NCI-H128 (cell line): ENCODE measurements around the gene ANAPC13.

Experiments
- DNase-seq: peaks from one replicate; lab custom pipeline; 2025; ENCODE audit not compliant: unreplicated experiment; lab: John Stamatoyannopoulos, UW

The ANAPC13 gene

GRCh38 chr3:134483195-134483900 lies 2.4 kb downstream of the ANAPC13 start:
- DNase-seq, result no peak

- no peak for DNase-seq
Observed at GRCh38 chr3:134482622-134483021, 3.2 kb downstream of the ANAPC13 start.

DNA sequence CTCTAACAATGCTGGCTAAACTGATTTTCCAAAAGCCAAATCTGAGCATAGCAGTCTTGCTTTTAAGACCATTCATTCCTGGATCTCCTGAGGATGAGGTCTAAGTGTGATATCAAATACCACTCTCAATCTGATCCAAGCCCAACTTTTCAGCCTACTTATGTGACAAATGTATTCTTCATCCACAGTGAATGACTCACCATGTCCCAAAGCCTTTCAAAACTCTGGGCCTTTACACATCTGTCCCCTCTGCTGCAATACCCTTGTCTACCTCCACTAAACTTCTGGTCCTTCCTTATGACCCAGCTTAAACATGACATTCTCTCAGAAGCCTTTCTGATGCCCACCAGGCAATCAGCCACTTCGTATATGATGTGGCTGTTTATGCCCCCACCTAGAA lies 4.6 kb downstream of the ANAPC13 start:
- DNase-seq, result no peak

DNA sequence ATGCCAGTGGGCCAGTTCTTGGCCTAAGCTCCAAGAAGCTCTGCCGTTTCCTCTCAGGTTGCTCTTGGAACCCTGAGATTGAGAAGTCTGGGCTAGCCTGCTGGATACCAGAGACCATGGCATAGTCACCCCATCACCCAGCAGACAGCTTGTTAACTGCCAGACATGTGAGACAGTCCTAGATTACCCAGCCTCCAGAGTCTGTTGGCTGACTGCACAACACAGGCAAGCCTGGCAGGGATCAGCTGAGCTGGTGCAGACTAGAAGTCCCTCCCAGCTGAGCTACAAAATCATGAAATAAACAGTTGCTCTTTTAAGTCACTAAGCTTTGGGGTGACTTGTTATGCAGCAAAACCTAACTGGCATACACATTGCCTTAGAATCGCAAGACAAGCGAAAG lies 5.2 kb downstream of the ANAPC13 start:
- no peak for DNase-seq

GRCh38 chr3:134477938-134478337 lies 7.8 kb downstream of the ANAPC13 start:
- DNase-seq, result no peak

DNA sequence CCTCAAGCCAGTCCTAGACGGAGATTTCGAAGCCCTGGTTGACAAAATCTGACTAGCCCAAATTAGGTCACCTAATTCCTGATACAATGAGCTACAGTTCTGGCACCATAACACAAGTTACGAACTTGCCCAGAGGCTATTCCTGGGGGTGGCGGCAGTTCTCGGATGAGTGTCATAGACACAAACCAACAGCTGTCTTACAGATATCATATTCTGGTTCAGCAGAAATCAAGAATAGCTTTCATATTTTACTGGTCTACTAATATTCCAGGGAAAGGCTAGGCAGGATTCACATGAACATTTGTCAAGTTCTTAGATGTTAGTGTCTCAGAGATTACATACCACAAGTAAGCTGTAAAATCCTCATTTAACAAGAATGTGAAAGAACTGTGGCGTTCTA lies 8.8 kb downstream of the ANAPC13 start:
- no peak for DNase-seq

DNA sequence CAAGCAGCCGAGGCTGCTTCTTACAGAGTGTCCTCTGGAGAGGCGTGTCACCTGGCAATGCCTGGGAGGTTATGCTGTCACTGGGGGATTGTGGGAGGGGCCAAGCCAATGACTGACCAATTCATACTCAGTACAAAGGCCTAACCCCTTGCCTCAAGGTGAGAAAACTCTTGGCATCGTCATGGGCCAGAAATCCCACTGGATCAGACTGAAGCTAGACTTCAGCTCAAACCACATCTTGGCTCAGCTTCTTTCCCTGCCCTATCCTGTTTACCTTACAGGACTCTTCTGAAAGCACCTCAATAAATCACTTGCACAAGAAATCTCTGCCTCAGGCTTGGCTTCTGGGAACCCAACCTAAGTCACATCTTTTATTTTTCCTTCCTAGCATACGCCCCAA lies 9.5 kb downstream of the ANAPC13 start:
- no peak for DNase-seq

GRCh38 chr3:134474956-134475355 lies 10.8 kb downstream of the ANAPC13 start:
- DNase-seq, result no peak

- peak; percentile 78 for DNase-seq
Observed at GRCh38 chr3:134473868-134474546, 11.8 kb downstream of the ANAPC13 start.

DNA sequence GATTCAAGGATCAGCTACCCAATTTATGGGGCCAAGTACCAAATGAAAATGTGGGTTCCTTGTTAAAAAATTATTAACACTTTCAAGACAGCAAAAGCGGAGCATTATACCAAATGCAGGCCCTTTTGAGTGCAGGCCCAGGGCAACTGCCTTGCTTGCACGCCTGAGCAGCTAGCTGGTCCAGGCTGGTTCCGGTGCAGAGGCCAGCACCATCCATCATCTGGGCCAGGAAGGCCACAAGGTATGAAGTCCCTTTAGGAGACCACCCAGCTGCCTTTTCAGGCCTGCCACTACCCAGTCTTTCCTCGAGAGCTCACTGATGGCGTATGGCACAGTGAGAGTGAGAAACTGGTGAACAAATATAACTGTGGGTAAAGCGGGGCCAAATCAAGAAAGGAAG lies 13.0 kb downstream of the ANAPC13 start:
- DNase-seq, result no peak

GRCh38 chr3:134471521-134472193 lies 14.1 kb downstream of the ANAPC13 start:
- no peak for DNase-seq

- no peak for DNase-seq
Observed at GRCh38 chr3:134468519-134468918, 17.3 kb downstream of the ANAPC13 start.

DNA sequence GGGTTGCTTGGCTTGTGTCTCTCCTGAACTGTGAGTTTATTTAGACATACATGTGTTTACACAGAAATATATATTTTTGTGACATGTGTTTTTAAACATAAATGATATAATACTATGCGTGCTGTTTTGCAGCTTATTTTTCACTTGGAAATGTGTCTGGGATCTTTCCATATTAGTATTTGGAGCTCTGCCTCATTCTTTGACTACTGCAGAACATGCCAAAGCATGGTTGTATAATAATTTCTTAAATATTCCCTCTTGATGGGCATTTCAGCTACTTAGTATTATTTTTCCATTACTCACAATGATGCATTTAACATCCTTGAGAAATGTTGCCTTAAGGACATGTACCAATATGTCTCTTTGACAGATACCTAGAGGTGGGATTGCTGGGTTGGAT lies 19.5 kb downstream of the ANAPC13 start:
- no peak for DNase-seq

GRCh38 chr3:134464689-134465365 lies 21.0 kb downstream of the ANAPC13 start:
- no peak for DNase-seq

DNA sequence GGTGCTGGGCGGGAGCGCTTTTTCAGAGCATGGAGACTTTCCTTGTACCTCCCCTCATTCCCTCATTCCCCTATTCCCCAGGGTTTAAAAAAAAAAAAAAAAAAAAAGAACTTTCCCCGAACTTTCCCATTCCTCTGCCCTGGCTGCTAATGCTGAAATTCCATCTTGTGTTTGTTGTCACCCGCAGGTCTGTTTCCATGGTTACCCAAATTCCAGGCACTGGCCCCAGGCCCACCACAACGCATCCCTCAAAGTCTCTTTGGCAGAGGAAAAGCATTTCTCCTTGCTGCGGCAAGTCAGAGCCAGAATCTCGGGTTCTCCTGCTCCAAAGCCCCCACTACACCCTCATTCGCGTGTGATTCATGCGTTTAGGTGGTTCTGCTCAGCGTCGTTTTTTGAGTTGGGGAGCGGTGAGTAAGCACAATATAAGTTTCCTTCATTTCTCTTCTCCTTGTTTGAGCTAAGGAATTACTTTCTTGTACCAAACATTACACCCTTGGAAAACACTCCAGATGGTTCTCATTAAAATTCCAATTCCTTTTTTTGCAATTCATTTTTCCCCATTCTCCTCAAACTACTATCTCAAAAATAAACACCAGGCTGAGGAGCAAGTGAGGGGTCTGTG lies 21.6 kb downstream of the ANAPC13 start:
- no peak for DNase-seq

DNA sequence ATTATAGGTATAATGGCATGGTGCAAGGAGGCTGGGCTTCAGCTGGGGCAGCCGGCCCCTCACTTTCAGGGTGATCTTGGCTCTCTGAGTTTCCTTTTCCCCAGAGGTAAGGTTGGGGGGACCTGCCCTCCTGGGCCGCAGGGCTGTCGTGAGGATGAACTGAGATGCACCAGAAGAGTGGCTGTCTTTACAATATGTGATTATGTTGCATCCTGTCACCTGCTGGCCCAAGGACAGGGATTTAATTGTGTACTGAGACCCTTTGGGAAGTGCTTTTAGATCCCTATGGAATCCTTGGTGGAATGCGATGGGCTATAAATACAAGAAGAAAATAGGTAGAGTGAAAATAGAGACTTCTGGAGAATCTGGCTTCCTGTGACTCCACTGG lies 22.1 kb downstream of the ANAPC13 start:
- DNase-seq, result no peak

DNA sequence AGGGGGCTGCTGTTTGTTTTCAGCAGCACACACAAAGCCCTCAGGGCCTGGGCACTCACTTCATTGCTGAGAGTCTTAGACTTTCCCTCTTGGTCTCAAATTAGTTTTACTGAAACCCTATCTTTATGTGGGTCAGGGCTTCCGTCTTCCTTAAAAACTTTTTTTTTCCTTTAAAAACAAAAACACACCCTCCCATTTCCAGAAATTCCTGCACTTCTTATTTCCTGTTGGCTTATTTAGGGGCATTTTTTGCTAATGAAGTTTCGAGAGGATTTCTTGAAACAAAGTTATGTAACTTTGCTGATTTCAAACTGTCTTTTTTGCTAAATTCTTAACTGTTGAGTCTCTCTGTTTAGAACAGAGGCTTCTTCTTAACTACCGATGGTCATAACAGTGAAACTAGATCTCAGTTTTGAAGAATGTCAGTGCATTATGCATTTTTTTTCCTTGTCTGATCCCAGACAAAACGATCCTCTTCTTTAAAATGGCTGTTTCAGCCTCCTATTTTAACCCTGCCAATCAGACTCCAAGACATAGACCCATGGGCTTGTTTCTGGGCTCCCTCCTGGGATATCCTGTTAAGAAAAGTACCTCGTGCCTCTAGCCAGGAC lies 23.3 kb downstream of the ANAPC13 start:
- DNase-seq, result no peak

DNA sequence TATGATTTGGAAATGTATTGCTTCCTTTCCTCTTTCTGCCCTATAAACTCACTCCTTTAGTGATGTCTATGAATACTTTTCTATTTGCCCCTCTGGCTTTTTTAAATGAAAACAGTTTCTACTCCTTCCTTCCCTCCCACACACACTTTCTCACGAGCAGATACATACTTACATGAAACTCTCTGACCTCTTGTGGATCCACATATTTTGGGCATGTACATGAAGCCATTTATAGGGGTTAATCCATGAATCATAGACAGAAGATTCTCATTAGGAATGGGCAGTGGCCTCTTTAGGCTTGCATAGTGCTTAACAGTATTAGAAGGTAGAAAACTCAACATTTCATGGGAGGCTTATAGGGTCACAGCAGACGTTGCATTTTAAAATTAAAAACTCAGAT lies 24.8 kb downstream of the ANAPC13 start:
- no peak for DNase-seq

GRCh38 chr3:134459562-134459961 lies 26.2 kb downstream of the ANAPC13 start:
- DNase-seq, result no peak

DNA sequence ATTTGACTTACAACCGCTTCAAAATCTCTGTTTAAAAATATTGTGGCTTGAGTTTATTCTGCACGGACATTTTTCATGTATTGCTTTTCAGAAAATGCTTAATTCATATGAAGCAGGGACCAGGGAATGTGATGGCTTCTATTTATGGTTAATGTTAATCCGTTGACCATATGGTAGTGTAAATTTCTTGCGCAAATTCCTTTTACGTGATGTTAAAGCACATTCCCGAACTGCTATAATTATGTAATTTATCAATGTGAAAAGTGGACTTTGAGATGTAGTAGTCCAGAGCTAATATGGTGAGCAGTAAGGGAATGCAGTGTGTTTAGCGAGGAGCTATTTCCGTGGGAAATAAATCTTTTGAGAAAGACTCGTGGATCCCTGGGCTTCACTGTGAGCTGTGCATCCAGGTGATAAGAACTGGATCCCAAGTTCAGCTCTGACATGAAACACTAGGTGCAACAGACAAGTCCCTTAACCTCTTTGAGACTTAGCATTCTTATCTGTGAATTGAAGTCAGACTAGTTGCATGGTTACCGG lies 27.3 kb downstream of the ANAPC13 start:
- no peak for DNase-seq
